ENCODE measurements around the gene FBXL13. TPM values are rescaled to one million over a fixed set of nuclear protein-coding genes. Genes with fewer than 3 reads are reported as not detected.

FBXL13 gene
- polyA plus RNA-seq, 1 donor from 2014 or later = 0.57 TPM

- Histone ChIP-seq H3K36me3 (ENCODE audit: insufficient read depth, low read length) (no peaks in the 10 kb centered on the region), H3K4me2 (ENCODE audit: low read length) (no peak overlapping the region)
These were observed 182.8 kb downstream of the FBXL13 start for GRCh38 chr7:102891693-102892261.

More at GRCh38 chr7:102891693-102892261, 182.8 kb downstream of the FBXL13 start:
- Histone ChIP-seq H3K79me2 (replicated peaks; ENCODE audit: insufficient read depth, low read length) (no peaks in the 10 kb centered on the region), H3K27ac (ENCODE audit: low read length) (no peak overlapping the region), H2AFZ (ENCODE audit: low read depth, low read length) (no peak overlapping the region), H3K27me3 (ENCODE audit: insufficient read depth, low read depth, low read length) (no peaks in the 10 kb centered on the region), H3K9me2 (ENCODE audit: insufficient read depth, low read length) (no peaks in the 10 kb centered on the region), H3K9me3 (ENCODE audit: low read length) (no peaks in the 10 kb centered on the region), H3K4me3 (ENCODE audit: low read length) (no peak overlapping the region), H3K9ac (ENCODE audit: low read length) (no peak overlapping the region), H4K20me1 (ENCODE audit: insufficient read depth) (no peaks in the 10 kb centered on the region), H3F3A (ENCODE audit: insufficient read depth, low read length, poor library complexity, severe bottlenecking) (no peaks in the 10 kb centered on the region)
- TF ChIP-seq MXI1 (conservative IDR thresholded peaks at IDR 0.05; ENCODE audit: poor library complexity, severe bottlenecking) (no peak), SMC3 (conservative IDR thresholded peaks at IDR 0.05; ENCODE audit: poor library complexity) (no peak), EP300 (conservative IDR thresholded peaks at IDR 0.05; ENCODE audit: poor library complexity, severe bottlenecking) (no peak), POLR2AphosphoS5 (IDR thresholded peaks at IDR 0.05) (no peak), TAF1 (IDR thresholded peaks at IDR 0.05; ENCODE audit: low read depth) (no peak), CTCF (IDR thresholded peaks at IDR 0.05; ENCODE audit: poor library complexity, severe bottlenecking) (no peak), REST (IDR thresholded peaks at IDR 0.05; ENCODE audit: borderline replicate concordance) (no peak), RAD21 (conservative IDR thresholded peaks at IDR 0.05) (no peak), EZH2 (IDR thresholded peaks at IDR 0.05; ENCODE audit: borderline replicate concordance, insufficient read depth, low read length, poor library complexity, severe bottlenecking) (no peak)

Measured in neural cell (in vitro differentiated cells).